ENCODE measurements around the gene SEMA3G.

DNA sequence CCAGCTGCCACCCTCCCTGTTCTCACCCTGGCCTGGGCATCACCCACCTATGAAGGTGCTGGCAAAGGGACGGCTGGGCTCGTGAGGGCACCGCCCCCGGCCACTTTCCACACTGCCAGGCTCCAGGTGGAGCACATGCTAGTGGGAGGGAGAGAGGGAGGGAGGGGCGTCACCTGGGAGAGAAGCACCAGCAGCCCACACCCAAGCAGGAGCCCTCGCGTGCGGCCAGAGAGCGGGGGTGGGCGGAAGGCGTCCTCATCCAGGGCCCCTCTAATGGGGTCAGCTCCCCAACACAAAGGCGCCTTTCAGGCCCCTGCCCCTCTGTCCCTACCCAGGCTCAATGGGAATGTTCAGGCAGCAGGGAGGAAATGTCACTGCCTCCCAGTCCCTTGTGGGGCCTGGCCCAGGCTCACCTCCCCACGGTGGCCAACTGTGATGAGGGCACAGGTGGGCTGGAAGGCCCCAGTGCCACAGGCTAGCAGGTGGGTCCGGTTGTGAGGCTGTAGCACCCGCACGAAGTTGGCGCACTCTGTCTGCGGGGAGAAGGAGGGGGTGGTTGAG lies 3.1 kb downstream of the SEMA3G start:
- TF ChIP-seq, protein P1, sequence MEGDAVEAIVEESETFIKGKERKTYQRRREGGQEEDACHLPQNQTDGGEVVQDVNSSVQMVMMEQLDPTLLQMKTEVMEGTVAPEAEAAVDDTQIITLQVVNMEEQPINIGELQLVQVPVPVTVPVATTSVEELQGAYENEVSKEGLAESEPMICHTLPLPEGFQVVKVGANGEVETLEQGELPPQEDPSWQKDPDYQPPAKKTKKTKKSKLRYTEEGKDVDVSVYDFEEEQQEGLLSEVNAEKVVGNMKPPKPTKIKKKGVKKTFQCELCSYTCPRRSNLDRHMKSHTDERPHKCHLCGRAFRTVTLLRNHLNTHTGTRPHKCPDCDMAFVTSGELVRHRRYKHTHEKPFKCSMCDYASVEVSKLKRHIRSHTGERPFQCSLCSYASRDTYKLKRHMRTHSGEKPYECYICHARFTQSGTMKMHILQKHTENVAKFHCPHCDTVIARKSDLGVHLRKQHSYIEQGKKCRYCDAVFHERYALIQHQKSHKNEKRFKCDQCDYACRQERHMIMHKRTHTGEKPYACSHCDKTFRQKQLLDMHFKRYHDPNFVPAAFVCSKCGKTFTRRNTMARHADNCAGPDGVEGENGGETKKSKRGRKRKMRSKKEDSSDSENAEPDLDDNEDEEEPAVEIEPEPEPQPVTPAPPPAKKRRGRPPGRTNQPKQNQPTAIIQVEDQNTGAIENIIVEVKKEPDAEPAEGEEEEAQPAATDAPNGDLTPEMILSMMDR (conservative IDR thresholded peaks at IDR 0.05; ENCODE audit: low read depth, low read length): no peak
- TF ChIP-seq EZH2 (IDR thresholded peaks at IDR 0.05; ENCODE audit: borderline replicate concordance, low read depth, low read length, poor library complexity, severe bottlenecking): no peak
